Smooth muscle cell of the brain vasculature (primary cell): ENCODE results near the gene NT5E.

Source experiments
- DNase-seq: peaks from one replicate; pipeline ENCODE4 v3.0.0-alpha.2; 2012; ENCODE audit warnings: low read depth, low spot score

NT5E gene

GRCh38 chr6:85460154-85460920 lies 10.5 kb downstream of the NT5E start:
- DNase-seq, result no peak

- no peak for DNase-seq
These were observed 11.3 kb downstream of the NT5E start for GRCh38 chr6:85460921-85461797.

- no peak for DNase-seq
These were observed 11.9 kb downstream of the NT5E start for GRCh38 chr6:85461798-85462170.

DNA sequence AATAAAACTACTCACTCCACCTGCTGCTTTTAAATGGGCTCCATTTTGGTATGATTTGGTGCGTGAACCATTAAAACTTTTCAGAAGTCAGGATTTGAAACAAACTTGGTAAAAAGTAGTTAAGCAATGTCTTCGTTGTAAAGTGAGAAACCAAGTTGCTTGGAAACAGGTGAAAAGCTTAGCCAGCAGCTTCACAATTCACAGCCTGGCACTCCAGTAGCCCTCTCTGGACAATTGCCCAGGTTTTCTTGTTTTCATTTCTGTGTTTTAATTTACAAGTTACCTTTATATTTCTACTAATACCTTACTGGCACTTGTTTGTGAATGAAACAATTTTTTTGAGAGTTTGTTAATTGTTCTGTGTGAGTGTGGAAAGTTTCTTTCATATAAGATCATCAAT lies 12.8 kb downstream of the NT5E start:
- no peak for DNase-seq

- no peak for DNase-seq
These were observed 13.9 kb downstream of the NT5E start for GRCh38 chr6:85463621-85464259.

DNA sequence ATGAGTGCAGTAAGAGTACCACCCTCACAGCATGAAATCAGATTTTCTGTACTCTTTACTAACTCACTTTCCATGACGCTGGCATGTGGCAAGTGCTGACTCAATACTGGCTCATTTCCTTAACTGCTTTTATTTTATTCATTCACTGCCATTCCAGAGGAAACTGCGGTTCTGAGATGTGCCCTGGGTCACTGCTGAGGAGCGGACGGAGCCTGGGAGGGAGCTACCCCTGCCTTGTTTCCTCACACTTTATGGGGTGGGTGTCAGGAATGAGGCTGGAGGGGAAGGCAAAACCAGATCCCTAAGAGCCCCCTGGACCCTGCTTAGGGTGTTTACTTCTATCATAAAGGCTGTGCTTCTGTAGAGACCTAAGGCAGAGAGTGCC lies 14.4 kb downstream of the NT5E start:
- DNase-seq, result peak; percentile 88

DNA sequence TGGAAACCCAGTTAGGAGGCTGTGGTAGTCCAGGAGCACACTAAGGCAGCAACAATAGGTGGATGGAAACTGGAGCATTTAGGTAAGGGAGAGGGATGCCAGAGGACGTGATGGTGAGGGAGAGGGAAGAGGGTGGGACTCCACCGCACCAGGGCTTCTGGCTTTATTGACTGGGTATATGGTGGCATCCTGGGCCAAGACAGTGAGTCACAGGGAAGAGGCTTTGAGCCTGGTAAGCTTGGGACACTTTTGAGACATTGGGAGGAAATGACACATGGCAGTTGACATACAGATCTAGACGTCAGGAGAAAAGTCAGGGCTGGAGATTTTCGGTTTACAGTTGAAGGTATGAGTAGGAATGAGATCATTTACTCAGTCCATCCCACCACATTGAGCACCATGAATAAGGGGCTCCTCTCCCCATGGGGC lies 14.9 kb downstream of the NT5E start:
- DNase-seq, result no peak

DNA sequence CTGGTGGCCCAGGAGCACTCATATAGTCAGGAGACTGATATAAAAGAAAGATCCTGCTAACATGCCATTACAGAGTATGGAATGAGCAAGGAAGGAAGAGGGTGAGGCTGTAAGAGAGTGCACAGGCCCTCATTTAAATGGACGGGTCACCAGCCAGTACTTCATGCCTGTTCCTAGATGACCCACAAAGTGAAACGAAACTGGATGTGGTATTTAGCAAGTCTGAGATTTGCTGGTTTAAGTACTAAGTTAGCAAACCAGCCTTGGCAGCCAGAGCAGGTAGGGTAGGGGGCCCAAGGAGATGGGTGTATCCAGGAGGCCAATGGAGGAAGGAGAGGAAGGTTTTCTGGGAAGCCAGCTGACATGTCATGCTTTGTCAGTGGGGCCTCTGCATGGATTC lies 15.9 kb downstream of the NT5E start:
- no peak for DNase-seq

DNA sequence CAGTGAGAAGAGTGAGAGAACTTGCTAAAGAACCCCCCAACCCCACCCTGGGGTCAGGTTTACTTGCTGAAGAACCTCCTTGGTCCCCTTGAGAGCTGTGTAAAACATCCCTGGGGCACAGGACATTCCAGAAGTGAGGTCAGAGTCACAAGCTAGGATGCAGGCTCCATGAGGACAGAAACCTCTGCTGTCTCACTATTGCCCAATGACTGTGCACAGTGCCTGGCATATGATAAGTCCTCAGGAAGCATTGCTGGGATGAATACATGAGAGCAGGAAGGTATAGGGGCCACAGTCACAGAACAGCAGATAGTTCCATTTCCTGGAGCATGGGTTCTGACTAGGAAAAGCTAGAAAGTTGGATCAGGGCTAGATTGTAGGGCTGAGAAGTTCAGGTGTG lies 18.4 kb downstream of the NT5E start:
- DNase-seq, result no peak

DNA sequence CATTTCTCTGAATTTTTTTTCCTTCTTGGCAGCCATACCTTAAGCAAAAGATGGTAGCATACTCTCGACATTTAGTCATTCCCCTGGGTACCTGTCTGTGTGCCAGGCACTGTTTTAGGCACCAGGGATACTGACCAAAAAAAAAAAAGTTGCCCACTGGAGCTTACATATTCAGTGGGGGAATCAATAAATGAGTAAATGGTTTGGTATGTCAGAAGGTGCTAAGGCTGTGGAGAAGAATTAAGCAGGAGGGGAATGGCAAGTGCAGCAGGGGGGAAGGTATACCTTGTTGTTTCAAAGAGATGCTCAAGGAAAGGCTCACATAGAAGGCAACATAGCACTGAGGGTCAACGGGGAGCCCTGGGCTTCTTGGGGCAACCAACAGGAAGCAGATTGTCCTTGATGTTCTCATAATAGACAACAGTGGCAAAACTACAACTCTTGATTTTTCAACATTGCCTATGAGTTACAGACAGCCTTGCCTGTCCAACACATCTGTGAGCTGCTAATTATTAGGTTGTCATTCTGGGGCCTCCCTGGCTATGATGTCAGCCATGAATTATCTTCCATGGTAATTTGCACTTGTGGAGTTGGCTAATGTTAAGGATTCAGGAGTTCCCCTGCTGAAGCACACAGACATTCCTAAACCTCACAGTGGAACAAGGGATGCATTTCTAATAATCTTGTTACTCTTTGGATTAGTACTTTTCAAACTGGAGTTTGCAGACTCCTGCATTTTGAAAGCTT lies 19.6 kb downstream of the NT5E start:
- no peak for DNase-seq

DNA sequence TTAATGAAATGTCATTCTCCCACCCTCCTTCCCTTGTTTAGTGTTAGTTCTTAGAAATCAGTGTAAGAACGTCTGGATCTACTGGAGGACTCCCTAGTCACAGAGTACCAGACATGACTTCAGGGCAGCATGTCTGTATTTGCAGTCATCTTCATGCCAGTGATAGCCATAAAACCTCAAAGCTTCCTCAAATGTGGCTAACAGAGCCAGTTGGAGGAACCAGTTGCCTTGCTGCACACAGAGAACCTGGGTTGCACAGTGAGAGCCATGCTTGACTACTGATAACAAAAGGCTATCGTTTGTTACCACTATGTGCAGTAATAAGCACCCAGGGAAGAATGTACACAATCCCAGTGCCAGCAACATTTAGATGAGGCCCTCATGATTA lies 20.1 kb downstream of the NT5E start:
- no peak for DNase-seq

DNA sequence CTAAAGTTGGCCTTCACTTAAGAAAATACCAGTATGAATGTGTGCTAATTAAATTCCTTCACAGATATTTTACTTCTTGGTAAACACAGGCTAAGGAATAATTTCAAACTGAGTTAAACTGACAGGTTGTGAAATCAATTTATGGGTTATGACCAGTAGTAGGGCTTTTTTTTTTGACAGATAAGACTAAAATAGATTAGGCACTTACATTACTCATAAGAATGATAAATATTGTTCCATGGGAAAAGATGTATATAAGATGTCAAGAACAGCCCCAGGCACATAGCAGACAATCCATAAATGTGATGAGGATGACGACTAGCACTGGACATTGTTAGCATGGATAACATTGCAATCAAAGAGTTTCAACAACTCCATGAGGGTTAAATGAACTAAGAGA lies 22.9 kb downstream of the NT5E start:
- no peak for DNase-seq

DNA sequence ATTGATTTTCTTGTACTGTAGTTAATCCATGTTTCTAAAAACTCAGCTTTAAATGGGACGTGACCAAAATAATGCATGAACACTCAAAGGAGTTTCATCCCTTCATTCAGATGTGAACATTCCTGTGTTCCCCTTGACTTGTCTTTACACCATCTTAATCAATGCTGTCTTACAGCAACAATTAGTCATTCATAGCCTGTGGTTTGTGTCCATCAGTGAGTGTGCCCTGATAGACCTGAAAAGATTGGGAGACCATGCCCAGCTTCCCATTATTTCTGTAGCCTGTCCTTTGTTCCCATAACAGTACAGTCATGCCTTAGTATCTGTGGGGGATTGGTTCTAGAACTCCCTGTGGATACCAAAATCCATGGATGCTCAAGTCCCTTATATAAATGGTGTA lies 23.9 kb downstream of the NT5E start:
- DNase-seq, result no peak

DNA sequence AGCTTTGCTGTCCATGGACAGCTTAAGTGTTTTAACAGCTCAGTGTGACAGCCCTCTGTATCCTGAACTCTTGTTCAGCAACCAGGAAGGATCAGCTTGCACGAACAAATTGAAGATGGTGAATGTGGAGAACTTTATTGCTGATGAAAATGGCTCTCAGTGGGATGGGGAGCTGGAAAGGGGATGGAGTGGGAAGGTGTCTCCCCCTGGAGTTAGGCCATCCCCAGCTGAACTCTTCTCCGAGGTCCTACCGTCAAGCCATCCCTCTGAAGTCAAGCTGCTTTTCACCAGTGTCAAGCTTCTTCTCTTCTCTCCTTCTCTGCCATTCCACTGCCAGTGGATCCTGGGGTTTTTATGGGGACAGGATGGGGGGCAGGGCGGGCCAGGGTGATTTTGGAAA lies 26.6 kb downstream of the NT5E start:
- no peak for DNase-seq

DNA sequence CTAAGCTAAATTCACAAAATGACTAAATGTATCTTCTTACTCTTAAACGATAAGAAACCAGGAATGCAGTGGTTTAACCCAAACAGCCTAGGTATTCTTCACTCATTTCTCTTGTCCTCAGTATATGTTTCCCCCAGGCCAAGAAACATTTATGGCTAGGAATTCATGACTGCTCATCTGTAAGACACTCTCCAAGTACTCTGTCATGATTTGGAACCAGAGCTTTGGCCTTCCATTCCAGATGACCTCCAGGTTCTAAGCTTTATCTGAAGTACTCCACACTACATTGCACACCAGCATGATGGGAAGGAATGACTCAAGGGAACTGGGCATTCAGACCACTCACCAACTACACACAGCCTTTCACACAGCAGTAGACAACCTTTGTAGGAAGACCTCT lies 29.3 kb downstream of the NT5E start:
- DNase-seq, result no peak

DNA sequence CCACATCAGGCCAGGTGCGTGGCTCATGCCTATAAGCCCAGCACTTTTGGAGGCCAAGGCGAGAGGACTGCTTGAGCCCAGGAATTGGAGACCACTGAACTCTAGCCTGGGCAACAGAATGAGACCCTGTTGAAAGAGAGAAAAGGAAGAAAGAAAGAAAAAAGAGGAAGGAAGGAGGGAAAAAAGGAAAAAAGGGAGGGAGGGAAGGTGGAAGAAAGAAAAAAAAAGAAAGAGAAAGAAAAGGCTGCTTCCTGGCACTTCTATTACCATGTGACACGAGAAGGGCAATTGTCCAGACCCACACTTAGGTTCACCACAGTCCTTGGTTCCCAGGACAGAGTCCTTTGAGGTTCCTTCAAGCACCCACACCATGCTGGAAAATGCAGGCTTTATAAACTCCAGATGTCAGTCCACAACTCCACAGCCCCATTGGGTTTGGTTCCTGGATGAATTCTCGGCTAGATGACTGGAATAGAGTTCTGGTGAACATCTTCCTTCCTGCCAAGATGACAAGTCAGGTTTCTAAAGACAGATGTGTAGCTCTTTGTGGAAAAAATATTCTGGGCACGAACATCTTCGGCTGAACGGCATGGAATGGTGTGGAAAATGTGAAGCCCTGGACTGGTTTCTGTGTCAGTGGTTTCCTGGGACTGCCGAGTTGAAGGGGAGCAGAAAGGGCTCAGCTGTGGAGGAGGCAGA lies 32.5 kb downstream of the NT5E start:
- no peak for DNase-seq

- no peak for DNase-seq
These were observed 33.2 kb downstream of the NT5E start for GRCh38 chr6:85482905-85483700.

DNA sequence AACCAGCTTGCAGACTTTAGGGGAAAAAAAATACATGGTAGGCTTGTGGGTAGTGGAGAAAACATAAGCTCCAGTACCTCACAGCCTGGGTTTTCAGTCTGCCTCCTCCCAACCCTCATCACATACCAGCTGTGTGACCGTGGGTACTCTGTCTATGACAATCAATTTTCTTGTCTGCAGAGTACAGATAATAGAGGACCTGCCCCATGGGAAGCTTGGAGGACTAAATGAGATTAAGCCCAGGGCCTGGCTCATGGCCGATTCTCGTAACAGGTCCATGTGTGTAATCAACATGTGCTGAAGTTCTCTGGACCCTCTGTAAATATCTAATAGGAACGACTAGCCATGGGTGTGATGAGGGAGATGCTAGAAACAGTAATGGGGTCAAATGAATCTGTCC lies 34.0 kb downstream of the NT5E start:
- no peak for DNase-seq

DNA sequence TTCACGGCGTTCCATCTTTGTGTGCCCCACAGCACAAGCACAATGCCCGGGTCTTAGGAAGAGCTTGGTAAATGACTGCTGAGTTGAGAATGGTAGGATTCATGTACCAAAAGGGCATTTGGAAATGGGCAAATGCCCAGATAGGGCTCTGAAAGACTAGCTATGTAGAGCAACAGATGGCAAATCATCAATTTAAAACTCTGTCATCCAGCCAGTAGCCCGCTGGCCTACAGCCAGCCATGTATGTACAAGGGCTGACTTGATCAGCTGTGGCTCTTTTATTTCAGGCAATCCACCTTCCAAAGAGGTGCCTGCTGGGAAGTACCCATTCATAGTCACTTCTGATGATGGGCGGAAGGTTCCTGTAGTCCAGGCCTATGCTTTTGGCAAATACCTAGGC lies 35.1 kb downstream of the NT5E start:
- no peak for DNase-seq

GRCh38 chr6:85490516-85491248 lies 40.8 kb downstream of the NT5E start:
- DNase-seq, result no peak
